Epithelial cell of proximal tubule (primary cell): ENCODE measurements around the gene C11orf98. TPM values are rescaled to one million over a fixed set of nuclear protein-coding genes. Genes with fewer than 3 reads are reported as not detected.

ENCODE experiments used
- DNase-seq: peaks from one replicate; pipeline ENCODE4 v3.0.0-alpha.2; 2011; ENCODE audit warnings: low read depth
- H3K4me3 ChIP-seq: 2 replicates; pipeline ENCODE4 v1.5.1; 2011; ENCODE audit warnings: low read depth, mild to moderate bottlenecking, low read length
- total RNA-seq: library from RNA; depleted of rRNA; stranded (reverse); fragments of >200 nt; gene quantifications from 2 replicates; pipeline ENCODE4 v1.2.3, GENCODE V29; 2015
- TF ChIP-seq, protein P1 (sequence below): conservative IDR thresholded peaks from 2 replicates; pipeline ENCODE4 v1.5.1; 2012; ENCODE audit warnings: low read depth, mild to moderate bottlenecking, low read length

Gene C11orf98
- total RNA-seq, 1 donor from 2014 or later, result 125 TPM

DNA sequence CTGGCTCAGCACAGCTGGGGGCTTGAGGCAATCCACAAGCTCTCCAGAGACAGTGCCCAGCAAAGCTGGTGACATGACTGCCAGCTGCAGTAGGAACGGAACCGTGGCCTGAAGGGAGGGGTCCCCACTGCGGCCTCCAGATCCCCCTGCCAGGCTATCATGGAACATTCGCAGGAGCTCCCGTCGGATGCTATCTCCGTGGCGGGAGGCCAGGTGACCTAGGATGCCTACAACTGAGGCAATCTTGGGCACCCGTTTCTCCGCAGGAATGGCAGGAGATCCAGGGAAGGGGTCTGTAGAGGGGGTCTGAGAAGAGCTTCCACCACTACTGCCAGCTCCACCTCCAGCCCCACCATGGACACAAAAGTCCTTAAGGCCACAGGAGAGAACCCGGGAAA lies 16.0 kb downstream of the C11orf98 start:
- no peak for DNase-seq
- TF ChIP-seq, protein P1, sequence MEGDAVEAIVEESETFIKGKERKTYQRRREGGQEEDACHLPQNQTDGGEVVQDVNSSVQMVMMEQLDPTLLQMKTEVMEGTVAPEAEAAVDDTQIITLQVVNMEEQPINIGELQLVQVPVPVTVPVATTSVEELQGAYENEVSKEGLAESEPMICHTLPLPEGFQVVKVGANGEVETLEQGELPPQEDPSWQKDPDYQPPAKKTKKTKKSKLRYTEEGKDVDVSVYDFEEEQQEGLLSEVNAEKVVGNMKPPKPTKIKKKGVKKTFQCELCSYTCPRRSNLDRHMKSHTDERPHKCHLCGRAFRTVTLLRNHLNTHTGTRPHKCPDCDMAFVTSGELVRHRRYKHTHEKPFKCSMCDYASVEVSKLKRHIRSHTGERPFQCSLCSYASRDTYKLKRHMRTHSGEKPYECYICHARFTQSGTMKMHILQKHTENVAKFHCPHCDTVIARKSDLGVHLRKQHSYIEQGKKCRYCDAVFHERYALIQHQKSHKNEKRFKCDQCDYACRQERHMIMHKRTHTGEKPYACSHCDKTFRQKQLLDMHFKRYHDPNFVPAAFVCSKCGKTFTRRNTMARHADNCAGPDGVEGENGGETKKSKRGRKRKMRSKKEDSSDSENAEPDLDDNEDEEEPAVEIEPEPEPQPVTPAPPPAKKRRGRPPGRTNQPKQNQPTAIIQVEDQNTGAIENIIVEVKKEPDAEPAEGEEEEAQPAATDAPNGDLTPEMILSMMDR, result no peak
- no peak overlapping the region for H3K4me3 ChIP-seq

DNA sequence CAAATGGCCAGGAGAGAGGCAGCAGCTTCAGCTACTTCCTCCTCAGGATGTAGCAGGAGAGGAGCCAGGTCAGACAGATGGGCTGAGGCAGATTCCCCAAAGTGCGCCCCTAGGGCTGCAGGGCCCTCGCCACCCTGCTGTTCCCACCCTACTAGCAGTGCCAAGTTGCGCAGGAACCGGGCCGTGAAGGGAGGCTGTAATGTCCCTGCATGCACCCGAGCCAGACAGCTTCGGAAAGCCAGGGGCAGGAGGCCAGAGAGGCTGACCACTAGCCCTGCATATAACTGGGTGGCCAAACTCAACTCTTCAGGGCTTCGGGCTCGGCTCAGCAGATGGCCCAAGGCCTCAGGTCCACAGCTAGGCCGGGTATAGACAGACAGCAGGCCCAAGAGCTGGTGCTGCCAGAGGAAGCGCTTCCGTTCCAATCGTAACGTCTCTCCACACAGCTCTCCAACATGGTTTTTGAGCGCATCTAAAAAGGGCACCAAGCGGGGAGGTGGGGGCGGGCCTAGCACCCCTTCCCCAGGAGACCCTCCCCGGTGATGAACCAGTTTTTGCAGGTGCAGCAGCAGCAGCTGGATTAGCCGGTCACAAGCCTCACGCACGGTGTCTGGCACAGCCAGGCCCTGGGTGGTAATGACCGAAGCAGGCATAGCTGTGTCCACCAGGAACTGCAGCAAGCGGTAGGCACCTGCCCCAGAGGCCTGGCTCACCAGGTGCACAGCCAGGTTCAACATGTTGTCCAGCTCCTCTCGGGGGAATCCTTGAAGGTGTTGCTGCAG lies 16.6 kb downstream of the C11orf98 start:
- TF ChIP-seq, protein P1, result no peak
- no peak for DNase-seq
- H3K4me3 ChIP-seq, result no peak overlapping the region

- H3K4me3 ChIP-seq, result no peak overlapping the region
- no peak for DNase-seq
- TF ChIP-seq, protein P1, result no peak
Measured at GRCh38 chr11:62647609-62648005, 17.4 kb downstream of the C11orf98 start.

- TF ChIP-seq, protein P1, result no peak
- H3K4me3 ChIP-seq, result peak overlapping the region; percentile 99
- DNase-seq, result no peak
Measured at GRCh38 chr11:62646825-62647608, 18.0 kb downstream of the C11orf98 start.

DNA sequence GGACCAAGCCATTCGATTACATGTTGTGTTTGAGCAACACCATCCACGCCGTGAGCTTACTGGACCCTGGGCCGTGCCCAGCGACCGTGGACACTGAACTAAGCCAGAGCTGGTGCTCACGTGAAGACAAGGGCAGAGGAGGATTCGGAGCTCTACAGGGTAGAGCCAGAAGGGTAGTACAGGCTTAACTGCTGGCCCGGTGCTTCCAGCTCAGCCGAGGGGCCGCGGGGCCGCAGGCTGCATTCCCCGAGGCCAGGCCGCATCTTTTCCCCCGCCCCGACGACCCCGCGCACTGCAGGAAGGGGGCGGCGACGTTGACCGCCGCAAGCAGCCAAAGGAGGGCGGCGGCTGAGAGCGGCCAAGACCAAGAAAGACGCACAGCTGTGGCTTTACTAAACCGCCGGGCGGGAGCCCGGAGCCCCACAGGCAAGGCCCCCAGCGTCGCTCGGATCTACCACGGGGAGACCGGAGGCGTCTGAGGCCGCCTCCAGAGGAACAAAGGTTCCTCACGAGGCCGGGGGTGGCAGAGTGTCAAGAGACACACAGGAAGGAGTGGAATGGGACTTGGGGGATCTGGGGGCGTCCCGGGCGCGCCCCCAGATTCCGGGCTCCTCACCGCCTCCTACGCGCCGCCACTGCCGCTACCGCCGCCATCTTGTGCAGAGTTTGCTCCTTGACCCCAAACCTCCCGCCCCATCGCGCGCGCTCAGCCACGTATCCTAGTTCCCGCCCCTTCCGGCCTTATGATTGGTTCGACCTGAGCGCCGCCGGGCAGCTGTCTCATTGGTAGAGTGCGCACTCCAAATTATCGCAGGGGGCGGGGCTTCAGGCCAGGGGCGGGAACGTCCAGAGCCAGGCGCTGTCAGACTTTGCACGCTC lies 18.8 kb downstream of the C11orf98 start, which contains the start of gene GANAB:
GANAB (minus strand) TSS at position 668 of the 879 bp plus-strand sequence; CDS start at position 654, 14 bp downstream.
- peak within 1 kb of the TSS; percentile 99 for H3K4me3 ChIP-seq
- TF ChIP-seq, protein P1, result no peak
- peak; percentile 64 for DNase-seq

DNA sequence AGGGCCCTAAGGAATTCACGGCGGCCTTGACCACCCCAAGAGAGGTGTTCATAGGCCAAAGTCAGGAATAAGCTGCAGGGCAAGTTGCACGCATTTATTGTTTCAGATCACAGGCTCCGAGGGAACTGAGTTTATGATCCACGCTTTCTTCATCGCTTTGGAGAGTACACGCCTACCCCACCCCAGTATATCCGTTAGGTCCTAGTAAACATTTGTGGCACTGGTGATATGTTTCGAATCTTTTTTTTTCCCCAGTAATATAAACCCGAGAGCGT lies 19.4 kb downstream of the C11orf98 start:
- peak overlapping the region; percentile 99 for H3K4me3 ChIP-seq
- DNase-seq, result no peak
- TF ChIP-seq, protein P1, result no peak
